SK-N-SH treated with all-trans-retinoic acid at 6 μM for 48 hours (cell line): Measurements from ENCODE around the gene UBE2R2.
"Not testable (repeated sequence)": the region's sequence is repeated elsewhere in the genome, so short reads cannot be mapped to it uniquely, and the experiment has no call there.

Experiments used
- ATAC-seq: fragments of 200-7000 bp; cut with Tn5 transposase; 3 replicates; pipeline ENCODE4 v1.9.1; 2020; ENCODE audit warnings: mild to moderate bottlenecking, moderate library complexity
- ARNTL ChIP-seq: fragments of 450-650 bp; formaldehyde crosslinking; IDR thresholded peaks from 2 replicates; pipeline ENCODE4 v1.5.0; 2020; ENCODE audit warnings: low read depth, mild to moderate bottlenecking, moderate library complexity, borderline replicate concordance
- BACH2 ChIP-seq: fragments of 250-450 bp; sonication (Bioruptor Pico); IDR thresholded peaks from 2 replicates; pipeline ENCODE4 v1.9.0; 2021; ENCODE audit warnings: mild to moderate bottlenecking, borderline replicate concordance
- CREB5 ChIP-seq: fragments of 250-450 bp; sonication (Bioruptor Pico); IDR thresholded peaks from 2 replicates; pipeline ENCODE4 v1.5.1; 2020; ENCODE audit warnings: low read depth, mild to moderate bottlenecking, moderate library complexity
- CSDC2 ChIP-seq: fragments of 250-450 bp; sonication (Bioruptor Pico); IDR thresholded peaks from 2 replicates; pipeline ENCODE4 v1.5.0; 2020; ENCODE audit warnings: mild to moderate bottlenecking, moderate library complexity
- OSR1 ChIP-seq: fragments of 250-450 bp; sonication (Bioruptor Pico); IDR thresholded peaks from 2 replicates; pipeline ENCODE4 v1.8.0; 2022; ENCODE audit warnings: moderate library complexity, mild to moderate bottlenecking, inconsistent platforms
- PPARA ChIP-seq: fragments of 250-450 bp; sonication (Bioruptor Pico); IDR thresholded peaks from 2 replicates; pipeline ENCODE4 v1.5.0; 2020; ENCODE audit warnings: mild to moderate bottlenecking, borderline replicate concordance
- RARB ChIP-seq: fragments of 250-450 bp; sonication (Bioruptor Pico); IDR thresholded peaks from 2 replicates; pipeline ENCODE4 v1.8.0; 2021; ENCODE audit warnings: mild to moderate bottlenecking, moderate library complexity
- SNAI2 ChIP-seq: fragments of 250-450 bp; sonication (Bioruptor Pico); IDR thresholded peaks from 2 replicates; pipeline ENCODE4 v1.5.0; 2020; ENCODE audit warnings: mild to moderate bottlenecking, moderate library complexity
- TSHZ2 ChIP-seq: fragments of 250-450 bp; sonication (Bioruptor Pico); IDR thresholded peaks from 2 replicates; pipeline ENCODE4 v1.5.0; 2020; ENCODE audit warnings: mild to moderate bottlenecking, moderate library complexity
- ZC3H10 ChIP-seq: fragments of 250-450 bp; sonication (Bioruptor Pico); IDR thresholded peaks from 2 replicates; pipeline ENCODE4 v1.5.1; 2021; ENCODE audit warnings: mild to moderate bottlenecking, moderate library complexity
- ZFP3 ChIP-seq: fragments of 250-450 bp; sonication (Bioruptor Pico); IDR thresholded peaks from 2 replicates; pipeline ENCODE4 v1.5.0; 2020; ENCODE audit warnings: mild to moderate bottlenecking, moderate library complexity
- ZFP30 ChIP-seq: fragments of 450-650 bp; formaldehyde crosslinking; IDR thresholded peaks from 2 replicates; pipeline ENCODE4 v1.5.0; 2022; ENCODE audit warnings: mild to moderate bottlenecking, moderate library complexity
- TF ChIP-seq, protein P1 (sequence below): fragments of 250-450 bp; sonication (Bioruptor Pico); IDR thresholded peaks from 2 replicates; pipeline ENCODE4 v1.5.1; 2021; ENCODE audit warnings: mild to moderate bottlenecking, moderate library complexity

The UBE2R2 gene

GRCh38 chr9:33868440-33868973 lies 51.5 kb downstream of the UBE2R2 start (continued):
- TF ChIP-seq, protein P1, sequence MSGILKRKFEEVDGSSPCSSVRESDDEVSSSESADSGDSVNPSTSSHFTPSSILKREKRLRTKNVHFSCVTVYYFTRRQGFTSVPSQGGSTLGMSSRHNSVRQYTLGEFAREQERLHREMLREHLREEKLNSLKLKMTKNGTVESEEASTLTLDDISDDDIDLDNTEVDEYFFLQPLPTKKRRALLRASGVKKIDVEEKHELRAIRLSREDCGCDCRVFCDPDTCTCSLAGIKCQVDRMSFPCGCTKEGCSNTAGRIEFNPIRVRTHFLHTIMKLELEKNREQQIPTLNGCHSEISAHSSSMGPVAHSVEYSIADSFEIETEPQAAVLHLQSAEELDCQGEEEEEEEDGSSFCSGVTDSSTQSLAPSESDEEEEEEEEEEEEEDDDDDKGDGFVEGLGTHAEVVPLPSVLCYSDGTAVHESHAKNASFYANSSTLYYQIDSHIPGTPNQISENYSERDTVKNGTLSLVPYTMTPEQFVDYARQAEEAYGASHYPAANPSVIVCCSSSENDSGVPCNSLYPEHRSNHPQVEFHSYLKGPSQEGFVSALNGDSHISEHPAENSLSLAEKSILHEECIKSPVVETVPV = no peak
- no peak for TF ChIP-seq RARB (CRISPR knock-in tag)

DNA sequence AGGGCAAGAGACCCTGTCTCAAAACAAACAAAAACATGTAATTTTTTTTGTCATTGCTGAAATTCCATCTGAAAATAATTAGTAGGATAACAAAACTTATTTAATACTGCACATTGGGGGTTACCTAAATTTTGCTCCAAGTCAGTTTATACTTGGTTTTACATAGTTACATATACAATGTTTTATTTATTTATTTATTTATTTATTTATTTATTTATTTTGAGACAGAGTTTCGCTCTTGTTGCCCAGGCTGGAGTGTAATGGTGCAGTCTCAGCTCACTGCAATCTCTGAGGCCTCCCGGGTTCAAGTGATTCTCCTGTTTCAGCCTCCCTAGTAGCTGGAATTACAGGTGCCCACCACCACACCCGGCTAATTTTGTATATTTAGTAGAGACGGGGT lies 52.3 kb downstream of the UBE2R2 start:
- ATAC-seq = not testable (repeated sequence)

GRCh38 chr9:33877727-33878489 lies 60.9 kb downstream of the UBE2R2 start:
- no peak for ATAC-seq
- no peak for TF ChIP-seq PPARA (CRISPR knock-in tag)
- no peak for TF ChIP-seq ZFP30 (CRISPR knock-in tag)
- TF ChIP-seq ZFP3 (CRISPR knock-in tag) = no peak
- TF ChIP-seq, protein P1 = no peak
- no peak for TF ChIP-seq CREB5
- no peak for TF ChIP-seq TSHZ2 (CRISPR knock-in tag)
- TF ChIP-seq CSDC2 (CRISPR knock-in tag) = no peak
- TF ChIP-seq SNAI2 (CRISPR knock-in tag) = no peak
- TF ChIP-seq BACH2 (CRISPR knock-in tag) = no peak
- no peak for TF ChIP-seq ARNTL

DNA sequence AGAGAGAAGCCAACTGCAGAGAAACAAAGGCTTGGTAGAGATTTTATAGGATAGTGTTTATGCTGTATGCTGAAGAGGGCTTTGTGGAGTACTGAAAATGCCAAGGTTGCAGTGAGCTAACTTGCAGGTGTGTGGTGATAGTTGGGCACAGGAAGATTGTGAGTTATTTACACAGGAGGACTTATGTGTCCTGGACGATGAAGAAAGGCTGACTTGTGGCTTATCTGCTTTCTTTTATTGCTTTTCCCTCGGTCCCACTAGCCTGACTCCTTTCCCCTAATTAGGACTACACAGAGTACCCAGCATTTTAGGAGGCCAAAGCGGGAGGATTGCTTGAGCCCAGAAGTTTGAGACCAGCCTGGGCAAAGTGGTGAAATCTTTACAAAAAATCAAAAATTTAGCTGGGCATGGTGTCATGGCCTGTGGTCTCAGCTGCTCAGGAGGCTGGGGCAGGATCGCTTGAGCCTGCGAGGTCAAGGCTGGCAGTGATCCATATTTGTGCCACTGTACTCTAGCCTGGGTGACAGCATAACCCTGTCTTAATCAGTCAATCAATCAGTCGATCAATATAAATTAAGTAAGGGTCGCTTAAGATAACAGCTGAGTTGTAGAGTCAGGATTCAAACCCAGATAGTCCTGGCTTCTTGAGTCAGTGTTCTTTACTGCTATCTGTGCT lies 61.9 kb downstream of the UBE2R2 start:
- TF ChIP-seq BACH2 (CRISPR knock-in tag) (no peak), CREB5 (no peak), PPARA (CRISPR knock-in tag) (no peak), OSR1 (no peak), CSDC2 (CRISPR knock-in tag) (no peak), ZC3H10 (CRISPR knock-in tag) (no peak)
- TF ChIP-seq, protein P1 = no peak
- ATAC-seq = no peak; the same call in 2 of the 3 replicates
